Stimulated activated CD8-positive, alpha-beta memory T cell treated with anti-CD3 and anti-CD28 coated beads, Interleukin-2, amount 100 ng/mL, for 48 hours (primary cell): ENCODE results near the gene KCNK15.

ENCODE experiments used
- DNase-seq, 2 donors: peaks; one replicate each; pipeline ENCODE4 v3.0.0-alpha.2; 2020; ENCODE audit warnings: low read depth in 2 of 2

The KCNK15 gene

GRCh38 chr20:44736170-44737021 is 9.3 kb upstream of the KCNK15 start:
- no peak for DNase-seq

GRCh38 chr20:44737116-44737515 is 8.5 kb upstream of the KCNK15 start:
- DNase-seq = no peak

GRCh38 chr20:44738813-44739477 is 6.7 kb upstream of the KCNK15 start:
- DNase-seq = no peak

- DNase-seq = no peak
Observed at GRCh38 chr20:44739942-44740341, 5.7 kb upstream of the KCNK15 start.

- no peak for DNase-seq
Observed at GRCh38 chr20:44742304-44743079, 3.2 kb upstream of the KCNK15 start.

GRCh38 chr20:44743080-44743701 is 2.5 kb upstream of the KCNK15 start:
- DNase-seq = no peak

- no peak for DNase-seq
Observed at GRCh38 chr20:44743916-44744655, 1.6 kb upstream of the KCNK15 start.

- DNase-seq = no peak
Observed at GRCh38 chr20:44745122-44745597, 505 bp upstream of the KCNK15 start.

GRCh38 chr20:44746367-44747165 is 901 bp downstream of the KCNK15 start:
- DNase-seq = no peak

- peak; percentile 33 to 69 for DNase-seq
Observed at GRCh38 chr20:44747166-44748004, 1.7 kb downstream of the KCNK15 start.

GRCh38 chr20:44748005-44748370 is 2.3 kb downstream of the KCNK15 start:
- DNase-seq = no peak

GRCh38 chr20:44750081-44750805 is 4.6 kb downstream of the KCNK15 start:
- DNase-seq = no peak

GRCh38 chr20:44752099-44752931 is 6.7 kb downstream of the KCNK15 start:
- DNase-seq = no peak

GRCh38 chr20:44754554-44754953 is 8.9 kb downstream of the KCNK15 start:
- no peak for DNase-seq

GRCh38 chr20:44756011-44756688 is 10.5 kb downstream of the KCNK15 start:
- no peak for DNase-seq

GRCh38 chr20:44756956-44757355 is 11.3 kb downstream of the KCNK15 start:
- no peak for DNase-seq
